Brain microvascular endothelial cell (primary cell): ENCODE results near the gene TRMT44.

Experiments
- DNase-seq: peaks from one replicate; pipeline ENCODE4 v3.0.0-alpha.2; 2020
- H3K27ac ChIP-seq: fragments of 250-450 bp; sonication (Bioruptor Pico); 2 replicates; pipeline ENCODE4 v1.5.1; 2020; ENCODE audit warnings: mild to moderate bottlenecking, moderate library complexity
- H3K27me3 ChIP-seq: fragments of 250-450 bp; sonication (Bioruptor Pico); replicated peaks from 2 replicates; pipeline ENCODE4 v1.5.1; 2020; ENCODE audit warnings: mild to moderate bottlenecking
- H3K36me3 ChIP-seq: fragments of 250-450 bp; sonication (Bioruptor Pico); replicated peaks from 2 replicates; pipeline ENCODE4 v1.5.1; 2020; ENCODE audit warnings: mild to moderate bottlenecking
- H3K4me3 ChIP-seq: 2 replicates; pipeline ENCODE4 v1.5.1; 2011; ENCODE audit warnings: low read depth, mild to moderate bottlenecking, control low read depth, low read length, moderate library complexity
- CTCF ChIP-seq: IDR thresholded peaks from 2 replicates; pipeline ENCODE4 v1.5.1; 2011; ENCODE audit warnings: low read depth, mild to moderate bottlenecking, moderate library complexity, low read length, control low read depth, inconsistent platforms; ENCODE audit errors: missing control alignments
- in situ Hi-C: cut with HindIII; loops from 2 replicates; pipeline ENCODE4 v1.10.0; 2017; ENCODE audit warnings: low sequenced_read_pairs, low pct_ligation_motif_present

TRMT44 gene

GRCh38 chr4:8394061-8394519 lies 46.5 kb upstream of the TRMT44 start:
- Histone ChIP-seq H3K27ac (no peak overlapping the region), H3K27me3 (no peaks in the 10 kb centered on the region), H3K36me3 (no peaks in the 10 kb centered on the region), H3K4me3 (no peak overlapping the region)
- in situ Hi-C loops, result no loop called here
- DNase-seq, result no peak
- no peak for TF ChIP-seq CTCF

- Histone ChIP-seq H3K27ac (no peak overlapping the region), H3K27me3 (no peaks in the 10 kb centered on the region), H3K36me3 (no peaks in the 10 kb centered on the region), H3K4me3 (no peak overlapping the region)
- no peak for TF ChIP-seq CTCF
- DNase-seq, result no peak
- in situ Hi-C loops, result no loop called here
Observed at GRCh38 chr4:8394806-8395205, 45.8 kb upstream of the TRMT44 start.

GRCh38 chr4:8395504-8396296 lies 44.9 kb upstream of the TRMT44 start:
- no peaks in the 10 kb centered on the region for H3K36me3 ChIP-seq
- in situ Hi-C loops, result no loop called here

DNA sequence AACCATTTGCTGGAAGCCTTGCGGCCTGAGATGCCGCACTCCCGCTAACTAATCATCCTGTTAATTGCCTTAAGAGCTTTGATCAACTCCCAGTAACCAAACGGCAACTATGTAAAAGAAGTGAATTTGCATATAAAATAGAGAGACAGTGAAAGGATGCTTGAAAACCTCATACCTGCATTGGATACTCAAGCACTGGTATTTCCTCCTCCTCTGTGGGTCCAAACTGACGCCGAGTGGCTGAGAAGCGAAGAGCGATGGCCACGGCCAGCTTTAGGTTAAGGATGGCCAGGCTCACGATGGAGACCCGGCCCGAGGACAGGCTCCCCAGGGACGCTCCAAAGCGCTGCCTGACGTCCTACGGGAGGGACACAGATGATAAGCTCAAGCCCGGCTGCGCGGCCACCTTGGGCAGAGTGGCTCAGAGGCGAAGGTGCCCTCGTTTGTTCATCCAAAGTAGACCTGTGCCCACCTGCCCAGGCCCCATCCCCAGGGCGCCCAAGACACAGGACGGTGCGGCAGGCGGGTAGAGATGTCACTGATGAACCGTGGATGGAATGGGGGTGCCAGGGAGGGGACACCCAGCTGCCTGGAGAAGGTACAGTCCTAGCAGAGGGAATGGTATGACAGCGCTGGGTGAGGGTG lies 43.7 kb upstream of the TRMT44 start:
- TF ChIP-seq CTCF, result no peak
- in situ Hi-C loops, result no loop called here
- Histone ChIP-seq H3K4me3 (no peak overlapping the region), H3K36me3 (no peaks in the 10 kb centered on the region), H3K27ac (no peak overlapping the region), H3K27me3 (no peaks in the 10 kb centered on the region)
- DNase-seq, result no peak

More at GRCh38 chr4:8395504-8396296, 44.9 kb upstream of the TRMT44 start:
- no peak for TF ChIP-seq CTCF
- H3K27me3 ChIP-seq, result no peaks in the 10 kb centered on the region
- H3K4me3 ChIP-seq, result no peak overlapping the region
- no peak for DNase-seq
- H3K27ac ChIP-seq, result no peak overlapping the region

- H3K36me3 ChIP-seq, result no peaks in the 10 kb centered on the region
- no peak for DNase-seq
- in situ Hi-C loops, result no loop called here
- no peaks in the 10 kb centered on the region for H3K27me3 ChIP-seq
- TF ChIP-seq CTCF, result no peak
- no peak overlapping the region for H3K27ac ChIP-seq
- H3K4me3 ChIP-seq, result no peak overlapping the region
Observed at GRCh38 chr4:8398347-8398746, 42.2 kb upstream of the TRMT44 start.

DNA sequence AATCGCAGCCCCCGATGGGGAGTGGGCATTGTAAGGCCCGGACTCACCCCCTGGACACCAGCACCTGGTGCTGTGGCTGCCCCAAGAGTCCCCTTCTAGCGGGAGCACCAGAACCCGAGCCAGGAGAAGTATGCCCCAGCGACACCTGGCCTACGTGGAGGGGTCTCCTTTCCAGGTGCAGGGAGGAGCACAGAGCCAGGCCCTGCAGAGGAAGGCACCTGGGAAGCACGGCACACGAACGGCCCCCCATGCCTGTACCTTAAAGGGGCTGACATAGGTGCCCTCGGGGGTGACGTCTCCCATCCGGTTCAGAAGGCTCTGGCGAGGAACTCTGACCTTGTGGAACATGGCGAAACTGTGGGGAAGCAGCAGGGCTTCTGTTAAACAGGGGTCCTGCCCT lies 41.3 kb upstream of the TRMT44 start:
- DNase-seq, result no peak
- Histone ChIP-seq H3K36me3 (no peaks in the 10 kb centered on the region), H3K27me3 (no peaks in the 10 kb centered on the region), H3K27ac (no peak overlapping the region), H3K4me3 (no peak overlapping the region)
- TF ChIP-seq CTCF, result no peak
- in situ Hi-C loops, result no loop called here
